Eye (tissue), 1 donor: ENCODE data around the gene TIGD3.
A peak's percentile ranks its signal among the peaks of the same experiment; 100 is the strongest.

Experiments
- DNase-seq: peaks from one replicate; pipeline ENCODE4 v3.0.0-alpha.2; 2015

TIGD3 gene

GRCh38 chr11:65354265-65355012 is at the start of gene TIGD3:
Gene TIGD3, plus strand, starts transcription at chr11:65354751. Its CDS starts 1,058 bp downstream, at chr11:65355809.
- peak; percentile 99 for DNase-seq

GRCh38 chr11:65305501-65306268 is 48.9 kb upstream of the TIGD3 start:
- no peak for DNase-seq

GRCh38 chr11:65307298-65308229 is 47.0 kb upstream of the TIGD3 start:
- no peak for DNase-seq

GRCh38 chr11:65308281-65308891 is 46.2 kb upstream of the TIGD3 start:
- DNase-seq = no peak

- DNase-seq = no peak
Measured at GRCh38 chr11:65309006-65309405, 45.5 kb upstream of the TIGD3 start.

- no peak for DNase-seq
Measured at GRCh38 chr11:65310215-65310614, 44.3 kb upstream of the TIGD3 start.

- DNase-seq = peak; percentile 84
Measured at GRCh38 chr11:65310736-65311135, 43.8 kb upstream of the TIGD3 start.

- no peak for DNase-seq
Measured at GRCh38 chr11:65311170-65311678, 43.3 kb upstream of the TIGD3 start.

GRCh38 chr11:65314501-65315203 is 39.9 kb upstream of the TIGD3 start, which contains the start of gene CDC42EP2:
Gene CDC42EP2, plus strand, starts transcription at chr11:65314866. Its CDS starts 6,033 bp downstream, at chr11:65320899.
- DNase-seq = peak; percentile 88

- DNase-seq = peak; percentile 95
Measured at GRCh38 chr11:65315204-65315865, 39.2 kb upstream of the TIGD3 start.

- DNase-seq = no peak
Measured at GRCh38 chr11:65315866-65316226, 38.7 kb upstream of the TIGD3 start.

- DNase-seq = peak; percentile 77
Measured at GRCh38 chr11:65316227-65317024, 38.1 kb upstream of the TIGD3 start.

- peak; percentile 71 for DNase-seq
Measured at GRCh38 chr11:65317025-65317786, 37.3 kb upstream of the TIGD3 start.

- DNase-seq = no peak
Measured at GRCh38 chr11:65320386-65321075, 34.0 kb upstream of the TIGD3 start.

GRCh38 chr11:65321076-65321475 is 33.5 kb upstream of the TIGD3 start:
- no peak for DNase-seq

GRCh38 chr11:65321828-65322485 is 32.6 kb upstream of the TIGD3 start:
- DNase-seq = no peak

GRCh38 chr11:65323813-65324212 is 30.7 kb upstream of the TIGD3 start:
- no peak for DNase-seq

- DNase-seq = no peak
Measured at GRCh38 chr11:65325435-65325834, 29.1 kb upstream of the TIGD3 start.
